Activated CD4-positive, alpha-beta T cell treated with anti-CD3 and anti-CD28 coated beads, Interleukin-2, amount 10 ng/mL, durations not matched to agents 24 days and 14 days (primary cell): ENCODE measurements around the gene CD1D. TPM values are rescaled to one million over a fixed set of nuclear protein-coding genes. Genes with fewer than 3 reads are reported as not detected.
"Not testable (repeated sequence)": the region's sequence is repeated elsewhere in the genome, so short reads cannot be mapped to it uniquely, and the experiment has no call there.

Experiments
- DNase-seq: peaks from one replicate; pipeline ENCODE4 v3.0.0; 2022
- H3K27ac Mint-ChIP-seq: one replicate; pipeline ENCODE4 v1.8.0; 2022; ENCODE audit warnings: mild to moderate bottlenecking, mixed read lengths
- H3K27me3 Mint-ChIP-seq: one replicate; pipeline ENCODE4 v1.8.0; 2022; ENCODE audit warnings: mixed read lengths
- H3K36me3 Mint-ChIP-seq: one replicate; pipeline ENCODE4 v1.8.0; 2022; ENCODE audit warnings: low read depth, mild to moderate bottlenecking, mixed read lengths
- H3K4me1 Mint-ChIP-seq: one replicate; pipeline ENCODE4 v1.8.0; 2021; ENCODE audit warnings: mixed read lengths
- H3K4me3 Mint-ChIP-seq: one replicate; pipeline ENCODE4 v1.8.0; 2022; ENCODE audit warnings: mild to moderate bottlenecking, moderate library complexity, mixed read lengths
- H3K9me3 Mint-ChIP-seq: one replicate; pipeline ENCODE4 v1.8.0; 2021; ENCODE audit warnings: mixed read lengths
- intact Hi-C: fragments of 100-400 bp; cut with micrococcal nuclease; formaldehyde crosslinking; loops from one replicate; pipeline ENCODE4 v1.15.1; 2023
- total RNA-seq: library from RNA; stranded (reverse); gene quantifications from 2 replicates; pipeline ENCODE4 v1.2.3, GENCODE V29; 2022

CD1D gene
- total RNA-seq, 1 donor from 2014 or later = not detected

GRCh38 chr1:158185770-158186169, 5.1 kb downstream of the CD1D start:
- peak; percentile 30 for DNase-seq
- Mint-ChIP-seq H3K9me3 (no peaks in the 10 kb centered on the region), H3K36me3 (no peaks in the 10 kb centered on the region), H3K27me3 (peaks cover 44% of the 10 kb centered on the region), H3K4me1 (peaks cover 6% of the 10 kb centered on the region), H3K4me3 (no peak overlapping the region), H3K27ac (no peak overlapping the region)
- intact Hi-C loops = no loop called here

- DNase-seq = peak; percentile 26
- Mint-ChIP-seq H3K9me3 (no peaks in the 10 kb centered on the region), H3K27ac (no peak overlapping the region), H3K4me3 (no peak overlapping the region), H3K27me3 (peaks cover 40% of the 10 kb centered on the region), H3K4me1 (peaks cover 3% of the 10 kb centered on the region), H3K36me3 (no peaks in the 10 kb centered on the region)
- intact Hi-C loops = no loop called here
Observed at GRCh38 chr1:158186180-158186579, 5.5 kb downstream of the CD1D start.

GRCh38 chr1:158188611-158189010, 7.9 kb downstream of the CD1D start:
- Mint-ChIP-seq H3K4me3 (no peak overlapping the region), H3K27me3 (peaks cover 21% of the 10 kb centered on the region), H3K9me3 (no peaks in the 10 kb centered on the region), H3K27ac (no peak overlapping the region), H3K4me1 (no peaks in the 10 kb centered on the region), H3K36me3 (no peaks in the 10 kb centered on the region)
- DNase-seq = peak; percentile 4
- intact Hi-C loops = no loop called here

GRCh38 chr1:158189624-158190023, 8.9 kb downstream of the CD1D start:
- no peak overlapping the region for H3K4me3 Mint-ChIP-seq
- intact Hi-C loops = no loop called here
- no peaks in the 10 kb centered on the region for H3K4me1 Mint-ChIP-seq

GRCh38 chr1:158191299-158191698, 10.6 kb downstream of the CD1D start:
- intact Hi-C loops = no loop called here
- Mint-ChIP-seq H3K36me3 (no peaks in the 10 kb centered on the region), H3K4me1 (no peaks in the 10 kb centered on the region), H3K9me3 (no peaks in the 10 kb centered on the region), H3K27ac (no peak overlapping the region), H3K27me3 (peaks cover 23% of the 10 kb centered on the region), H3K4me3 (no peak overlapping the region)
- peak; percentile 7 for DNase-seq

More at GRCh38 chr1:158189624-158190023, 8.9 kb downstream of the CD1D start:
- DNase-seq = peak; percentile 17
- H3K27me3 Mint-ChIP-seq = peaks cover 22% of the 10 kb centered on the region
- H3K36me3 Mint-ChIP-seq = no peaks in the 10 kb centered on the region
- no peaks in the 10 kb centered on the region for H3K9me3 Mint-ChIP-seq
- no peak overlapping the region for H3K27ac Mint-ChIP-seq

- intact Hi-C loops = no loop called here
- H3K36me3 Mint-ChIP-seq = no peaks in the 10 kb centered on the region
- no peak overlapping the region for H3K27ac Mint-ChIP-seq
- H3K4me3 Mint-ChIP-seq = no peak overlapping the region
- peaks cover 16% of the 10 kb centered on the region for H3K27me3 Mint-ChIP-seq
- DNase-seq = no peak
- peaks cover 4% of the 10 kb centered on the region for H3K4me1 Mint-ChIP-seq
- no peaks in the 10 kb centered on the region for H3K9me3 Mint-ChIP-seq
Observed at GRCh38 chr1:158196461-158196860, 15.8 kb downstream of the CD1D start.

- peaks cover 25% of the 10 kb centered on the region for H3K27me3 Mint-ChIP-seq
- no peak overlapping the region for H3K27ac Mint-ChIP-seq
- no peaks in the 10 kb centered on the region for H3K36me3 Mint-ChIP-seq
- H3K4me3 Mint-ChIP-seq = no peak overlapping the region
- DNase-seq = no peak
- intact Hi-C loops = loop anchor here (10.0 kb wide), 1 partner anchor 295 kb away; no protein-coding TSS in a partner anchor
- H3K4me1 Mint-ChIP-seq = peaks cover 12% of the 10 kb centered on the region
- H3K9me3 Mint-ChIP-seq = no peaks in the 10 kb centered on the region
Observed at GRCh38 chr1:158199849-158200248, 19.2 kb downstream of the CD1D start.

- intact Hi-C loops = loop anchor here (10.0 kb wide), 1 partner anchor 294 kb away; no protein-coding TSS in a partner anchor
- peaks cover 12% of the 10 kb centered on the region for H3K4me1 Mint-ChIP-seq
- no peaks in the 10 kb centered on the region for H3K36me3 Mint-ChIP-seq
- peaks cover 26% of the 10 kb centered on the region for H3K27me3 Mint-ChIP-seq
- no peak overlapping the region for H3K27ac Mint-ChIP-seq
- H3K9me3 Mint-ChIP-seq = no peaks in the 10 kb centered on the region
- DNase-seq = no peak
- no peak overlapping the region for H3K4me3 Mint-ChIP-seq
Observed at GRCh38 chr1:158200527-158200926, 19.8 kb downstream of the CD1D start.

GRCh38 chr1:158203693-158204457, 23.2 kb downstream of the CD1D start:
- no peaks in the 10 kb centered on the region for H3K9me3 Mint-ChIP-seq
- DNase-seq = peak; percentile 72
- H3K27ac Mint-ChIP-seq = no peak overlapping the region
- no peaks in the 10 kb centered on the region for H3K36me3 Mint-ChIP-seq
- no peak overlapping the region for H3K4me3 Mint-ChIP-seq
- intact Hi-C loops = loop anchor here (1.0 to 10.0 kb wide), 4 partner anchors 127 to 868 kb away; partner anchors contain the start of gene CD1B
- H3K27me3 Mint-ChIP-seq = peaks cover 30% of the 10 kb centered on the region
- peaks cover 12% of the 10 kb centered on the region for H3K4me1 Mint-ChIP-seq

- no peak for DNase-seq
- Mint-ChIP-seq H3K4me3 (no peak overlapping the region), H3K27me3 (peaks cover 34% of the 10 kb centered on the region), H3K27ac (no peak overlapping the region), H3K9me3 (no peaks in the 10 kb centered on the region), H3K4me1 (peaks cover 12% of the 10 kb centered on the region), H3K36me3 (no peaks in the 10 kb centered on the region)
- intact Hi-C loops = loop anchor here (2.0 to 10.0 kb wide), 2 partner anchors 126 to 290 kb away; partner anchors contain the start of gene CD1B
Observed at GRCh38 chr1:158204458-158204827, 23.7 kb downstream of the CD1D start.

- Mint-ChIP-seq H3K27me3 (peaks cover 46% of the 10 kb centered on the region), H3K27ac (no peak overlapping the region), H3K4me1 (peaks cover 7% of the 10 kb centered on the region), H3K9me3 (no peaks in the 10 kb centered on the region), H3K36me3 (no peaks in the 10 kb centered on the region), H3K4me3 (no peak overlapping the region)
- DNase-seq = no peak
- intact Hi-C loops = loop anchor here (10.0 kb wide), 1 partner anchor 286 kb away; no protein-coding TSS in a partner anchor
Observed at GRCh38 chr1:158208586-158209116, 28.0 kb downstream of the CD1D start.

GRCh38 chr1:158212320-158212719, 31.6 kb downstream of the CD1D start:
- DNase-seq = no peak
- H3K4me1 Mint-ChIP-seq = no peaks in the 10 kb centered on the region
- intact Hi-C loops = no loop called here
- no peaks in the 10 kb centered on the region for H3K9me3 Mint-ChIP-seq
- peaks cover 30% of the 10 kb centered on the region for H3K27me3 Mint-ChIP-seq
- no peaks in the 10 kb centered on the region for H3K36me3 Mint-ChIP-seq
- no peak overlapping the region for H3K4me3 Mint-ChIP-seq
- no peak overlapping the region for H3K27ac Mint-ChIP-seq

- H3K4me1 Mint-ChIP-seq, H3K27me3 Mint-ChIP-seq, H3K36me3 Mint-ChIP-seq, DNase-seq, H3K27ac Mint-ChIP-seq, H3K4me3 Mint-ChIP-seq, intact Hi-C loops, H3K9me3 Mint-ChIP-seq: not testable (repeated sequence)
Observed at GRCh38 chr1:158223445-158223844, 42.8 kb downstream of the CD1D start.

- intact Hi-C loops = no loop called here
- no peak overlapping the region for H3K27ac Mint-ChIP-seq
- H3K36me3 Mint-ChIP-seq = no peaks in the 10 kb centered on the region
- H3K9me3 Mint-ChIP-seq = no peaks in the 10 kb centered on the region
- no peaks in the 10 kb centered on the region for H3K4me1 Mint-ChIP-seq
- no peak overlapping the region for H3K4me3 Mint-ChIP-seq
- DNase-seq = no peak
- peaks cover 3% of the 10 kb centered on the region for H3K27me3 Mint-ChIP-seq
Observed at GRCh38 chr1:158227904-158228623, 47.4 kb downstream of the CD1D start.
